ENCODE results near the gene WDR53. TPM values are rescaled to one million over a fixed set of nuclear protein-coding genes. Genes with fewer than 3 reads are reported as not detected.
"Not testable (repeated sequence)": the region's sequence is repeated elsewhere in the genome, so short reads cannot be mapped to it uniquely, and the experiment has no call there.

The WDR53 gene
- total RNA-seq, 1 donor from 2014 or later = 24.8 TPM

GRCh38 chr3:196597971-196598733, 29.8 kb upstream of the WDR53 start:
- intact Hi-C loops (cut with micrococcal nuclease) = loop anchor here (1.0 kb wide), 1 partner anchor 11 kb away; no protein-coding TSS in a partner anchor
- DNase-seq (ENCODE audit: low spot score) = peak; percentile 43
- H3K27ac Mint-ChIP-seq; H3K9me3 Mint-ChIP-seq; H3K36me3 Mint-ChIP-seq (ENCODE audit: low read depth): not testable (repeated sequence)
- Mint-ChIP-seq H3K4me1 (ENCODE audit: low read depth) (peaks cover 11% of the 10 kb centered on the region), H3K4me3 (peak overlapping the region; percentile 78), H3K27me3 (ENCODE audit: insufficient read depth) (peaks cover 27% of the 10 kb centered on the region)

GRCh38 chr3:196596355-196596754, 28.0 kb upstream of the WDR53 start:
- intact Hi-C loops (cut with micrococcal nuclease) = no loop called here
- no peak for DNase-seq (ENCODE audit: low spot score)
- Mint-ChIP-seq H3K9me3 (no peaks in the 10 kb centered on the region), H3K27ac (no peak overlapping the region), H3K4me1 (ENCODE audit: low read depth) (peaks cover 11% of the 10 kb centered on the region), H3K4me3 (no peak overlapping the region), H3K36me3 (ENCODE audit: low read depth) (no peaks in the 10 kb centered on the region), H3K27me3 (ENCODE audit: insufficient read depth) (peaks cover 27% of the 10 kb centered on the region)

GRCh38 chr3:196590279-196590678, 21.9 kb upstream of the WDR53 start:
- Mint-ChIP-seq H3K4me1 (ENCODE audit: low read depth) (no peaks in the 10 kb centered on the region), H3K36me3 (ENCODE audit: low read depth) (no peaks in the 10 kb centered on the region), H3K9me3 (no peaks in the 10 kb centered on the region), H3K4me3 (no peak overlapping the region), H3K27ac (no peak overlapping the region), H3K27me3 (ENCODE audit: insufficient read depth) (peaks cover 3% of the 10 kb centered on the region)
- no peak for DNase-seq (ENCODE audit: low spot score)
- intact Hi-C loops (cut with micrococcal nuclease) = no loop called here

GRCh38 chr3:196585044-196585757, 16.8 kb upstream of the WDR53 start:
- no peak for DNase-seq (ENCODE audit: low spot score)
- Mint-ChIP-seq H3K4me1 (ENCODE audit: low read depth) (no peaks in the 10 kb centered on the region), H3K36me3 (ENCODE audit: low read depth) (peaks cover 20% of the 10 kb centered on the region), H3K27ac (no peak overlapping the region), H3K9me3 (no peaks in the 10 kb centered on the region), H3K4me3 (no peak overlapping the region), H3K27me3 (ENCODE audit: insufficient read depth) (no peaks in the 10 kb centered on the region)
- intact Hi-C loops (cut with micrococcal nuclease) = no loop called here

- DNase-seq (ENCODE audit: low spot score) = no peak
- peaks cover 33% of the 10 kb centered on the region for H3K4me1 Mint-ChIP-seq (ENCODE audit: low read depth)
- no peaks in the 10 kb centered on the region for H3K9me3 Mint-ChIP-seq
- no peak overlapping the region for H3K4me3 Mint-ChIP-seq
- H3K27ac Mint-ChIP-seq = no peak overlapping the region
- peaks cover 13% of the 10 kb centered on the region for H3K36me3 Mint-ChIP-seq (ENCODE audit: low read depth)
- H3K27me3 Mint-ChIP-seq (ENCODE audit: insufficient read depth) = no peaks in the 10 kb centered on the region
- intact Hi-C loops (cut with micrococcal nuclease) = no loop called here
Observed at GRCh38 chr3:196572389-196572788, 4.0 kb upstream of the WDR53 start.

GRCh38 chr3:196570332-196570731, 2.0 kb upstream of the WDR53 start:
- Mint-ChIP-seq H3K4me1 (ENCODE audit: low read depth) (peaks cover 36% of the 10 kb centered on the region), H3K4me3 (peak overlapping the region; percentile 96), H3K36me3 (ENCODE audit: low read depth) (peaks cover 13% of the 10 kb centered on the region)
- H3K27ac Mint-ChIP-seq; H3K9me3 Mint-ChIP-seq; intact Hi-C loops (cut with micrococcal nuclease); H3K27me3 Mint-ChIP-seq (ENCODE audit: insufficient read depth); DNase-seq (ENCODE audit: low spot score): not testable (repeated sequence)

GRCh38 chr3:196569003-196569516, 706 bp upstream of the WDR53 start:
- no peaks in the 10 kb centered on the region for H3K27me3 Mint-ChIP-seq (ENCODE audit: insufficient read depth)
- intact Hi-C loops (cut with micrococcal nuclease) = loop anchor here (2.0 to 5.0 kb wide), 4 partner anchors 32 to 298 kb away; partner anchors contain the start of genes DYNLT2B and SENP5
- no peaks in the 10 kb centered on the region for H3K9me3 Mint-ChIP-seq
- H3K27ac Mint-ChIP-seq = peak overlapping the region; percentile 91
- DNase-seq (ENCODE audit: low spot score) = peak; percentile 41
- H3K4me1 Mint-ChIP-seq (ENCODE audit: low read depth) = peaks cover 37% of the 10 kb centered on the region
- peaks cover 12% of the 10 kb centered on the region for H3K36me3 Mint-ChIP-seq (ENCODE audit: low read depth)
- H3K4me3 Mint-ChIP-seq = peak overlapping the region; percentile 96

GRCh38 chr3:196563721-196564225, 4.6 kb downstream of the WDR53 start:
- H3K4me3 Mint-ChIP-seq = peak overlapping the region; percentile 22
- H3K27ac Mint-ChIP-seq = peak overlapping the region; percentile 9
- peaks cover 18% of the 10 kb centered on the region for H3K36me3 Mint-ChIP-seq (ENCODE audit: low read depth)
- peaks cover 48% of the 10 kb centered on the region for H3K4me1 Mint-ChIP-seq (ENCODE audit: low read depth)
- no peaks in the 10 kb centered on the region for H3K27me3 Mint-ChIP-seq (ENCODE audit: insufficient read depth)
- no peaks in the 10 kb centered on the region for H3K9me3 Mint-ChIP-seq
- intact Hi-C loops (cut with micrococcal nuclease) = no loop called here
- no peak for DNase-seq (ENCODE audit: low spot score)

- no peak for DNase-seq (ENCODE audit: low spot score)
- Mint-ChIP-seq H3K36me3 (ENCODE audit: low read depth) (peaks cover 22% of the 10 kb centered on the region), H3K4me3 (no peak overlapping the region), H3K4me1 (ENCODE audit: low read depth) (peaks cover 29% of the 10 kb centered on the region), H3K9me3 (no peaks in the 10 kb centered on the region), H3K27ac (no peak overlapping the region), H3K27me3 (ENCODE audit: insufficient read depth) (no peaks in the 10 kb centered on the region)
- intact Hi-C loops (cut with micrococcal nuclease) = no loop called here
Observed at GRCh38 chr3:196559826-196560225, 8.5 kb downstream of the WDR53 start.

- H3K4me3 Mint-ChIP-seq = no peak overlapping the region
- DNase-seq (ENCODE audit: low spot score) = no peak
- H3K4me1 Mint-ChIP-seq (ENCODE audit: low read depth) = peaks cover 16% of the 10 kb centered on the region
- intact Hi-C loops (cut with micrococcal nuclease) = no loop called here
- H3K27me3 Mint-ChIP-seq (ENCODE audit: insufficient read depth) = no peaks in the 10 kb centered on the region
- H3K36me3 Mint-ChIP-seq (ENCODE audit: low read depth) = peaks cover 21% of the 10 kb centered on the region
- no peaks in the 10 kb centered on the region for H3K9me3 Mint-ChIP-seq
- no peak overlapping the region for H3K27ac Mint-ChIP-seq
Observed at GRCh38 chr3:196558476-196558875, 9.9 kb downstream of the WDR53 start.

- Mint-ChIP-seq H3K27ac (no peak overlapping the region), H3K27me3 (ENCODE audit: insufficient read depth) (no peaks in the 10 kb centered on the region), H3K4me3 (no peak overlapping the region), H3K9me3 (no peaks in the 10 kb centered on the region), H3K36me3 (ENCODE audit: low read depth) (peaks cover 18% of the 10 kb centered on the region), H3K4me1 (ENCODE audit: low read depth) (peaks cover 9% of the 10 kb centered on the region)
- intact Hi-C loops (cut with micrococcal nuclease) = no loop called here
- no peak for DNase-seq (ENCODE audit: low spot score)
Observed at GRCh38 chr3:196557236-196557635, 11.1 kb downstream of the WDR53 start.

- H3K9me3 Mint-ChIP-seq = peaks cover 2% of the 10 kb centered on the region
- no peak overlapping the region for H3K4me3 Mint-ChIP-seq
- H3K27ac Mint-ChIP-seq = no peak overlapping the region
- peaks cover 5% of the 10 kb centered on the region for H3K4me1 Mint-ChIP-seq (ENCODE audit: low read depth)
- peaks cover 15% of the 10 kb centered on the region for H3K36me3 Mint-ChIP-seq (ENCODE audit: low read depth)
- no peaks in the 10 kb centered on the region for H3K27me3 Mint-ChIP-seq (ENCODE audit: insufficient read depth)
- intact Hi-C loops (cut with micrococcal nuclease) = no loop called here
- DNase-seq (ENCODE audit: low spot score) = no peak
Observed at GRCh38 chr3:196555295-196555694, 13.1 kb downstream of the WDR53 start.

GRCh38 chr3:196554205-196554604, 14.1 kb downstream of the WDR53 start:
- DNase-seq (ENCODE audit: low spot score) = no peak
- Mint-ChIP-seq H3K36me3 (ENCODE audit: low read depth) (peaks cover 15% of the 10 kb centered on the region), H3K4me1 (ENCODE audit: low read depth) (no peaks in the 10 kb centered on the region), H3K4me3 (no peak overlapping the region), H3K9me3 (peaks cover 12% of the 10 kb centered on the region), H3K27ac (no peak overlapping the region), H3K27me3 (ENCODE audit: insufficient read depth) (no peaks in the 10 kb centered on the region)
- intact Hi-C loops (cut with micrococcal nuclease) = no loop called here

All from activated T-helper 1 cell treated with anti-CD3 and anti-CD28 coated beads, Interleukin-12 subunit alpha, Interleukin-12 subunit beta, Interleukin-2, Interleukin-4 antibody, amounts not matched to agents 30 ng/mL and 10 ng/mL and 1 ng/mL, durations not matched to agents 14 hours and 24 hours and 36 hours (primary cell).